NK-92 (cell line): ENCODE results near the gene KIAA0930.

ENCODE experiments used
- DNase-seq: peaks from one replicate; lab custom pipeline; 2025; ENCODE audit not compliant: unreplicated experiment; lab: John Stamatoyannopoulos, UW

The KIAA0930 gene

GRCh38 chr22:45149671-45150070 is 91.0 kb downstream of the KIAA0930 start:
- no peak for DNase-seq

- DNase-seq, result no peak
Measured at GRCh38 chr22:45144916-45145315, 95.8 kb downstream of the KIAA0930 start.

- DNase-seq, result no peak
Measured at GRCh38 chr22:45142376-45142775, 98.3 kb downstream of the KIAA0930 start.
